Glomerular endothelial cell (primary cell): ENCODE measurements around the gene NPIPB6. TPM values are rescaled to one million over a fixed set of nuclear protein-coding genes. Genes with fewer than 3 reads are reported as not detected.

Experiments used
- DNase-seq: peaks from one replicate; pipeline ENCODE4 v3.0.0-alpha.2; 2011; ENCODE audit warnings: low read depth, low spot score; ENCODE audit errors: extremely low read depth
- total RNA-seq: library from RNA; depleted of rRNA; stranded (reverse); fragments of >200 nt; gene quantifications from 2 replicates; pipeline ENCODE4 v1.2.3, GENCODE V29; 2015

NPIPB6 gene
- total RNA-seq, 1 donor from 2014 or later: 2.2 TPM

DNA sequence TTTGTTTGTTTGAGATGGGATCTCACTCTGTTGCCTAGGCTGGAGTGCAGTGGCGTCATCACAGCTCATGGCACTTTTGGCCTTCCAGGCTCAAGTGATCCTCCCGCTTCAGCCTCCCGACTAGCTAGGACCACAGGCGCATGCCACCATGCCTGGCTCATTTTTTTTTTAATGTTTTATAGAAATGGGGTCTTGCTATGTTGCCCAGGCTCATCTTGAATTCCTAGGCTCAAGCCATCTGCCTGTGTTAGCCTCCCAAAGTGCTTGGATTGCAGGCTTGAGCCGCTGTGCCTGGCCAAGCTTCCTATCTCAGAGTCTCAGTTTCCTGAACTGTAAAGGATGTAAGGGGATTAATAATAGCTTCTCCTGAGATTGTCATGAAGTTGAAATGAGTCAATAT, 63.0 kb downstream of the NPIPB6 start:
- DNase-seq: no peak

DNA sequence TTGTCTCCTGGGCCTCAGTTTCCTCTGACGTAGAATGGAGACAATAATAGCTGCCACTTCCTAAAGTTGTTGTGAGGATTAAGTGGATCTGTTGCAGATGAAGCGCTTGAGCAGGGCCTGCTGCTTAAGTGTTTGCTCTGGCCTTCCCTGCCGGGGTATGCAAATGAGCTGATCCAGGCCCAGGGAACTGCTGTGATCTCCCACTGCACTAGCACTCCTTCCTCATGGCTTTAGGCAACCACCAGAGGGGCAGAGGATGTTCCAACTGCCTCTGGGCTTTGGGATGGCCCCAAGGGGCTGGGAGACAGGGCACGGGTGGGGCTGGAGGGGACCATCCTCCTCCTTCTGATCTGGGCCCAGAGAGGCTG, 64.8 kb downstream of the NPIPB6 start:
- no peak for DNase-seq

DNA sequence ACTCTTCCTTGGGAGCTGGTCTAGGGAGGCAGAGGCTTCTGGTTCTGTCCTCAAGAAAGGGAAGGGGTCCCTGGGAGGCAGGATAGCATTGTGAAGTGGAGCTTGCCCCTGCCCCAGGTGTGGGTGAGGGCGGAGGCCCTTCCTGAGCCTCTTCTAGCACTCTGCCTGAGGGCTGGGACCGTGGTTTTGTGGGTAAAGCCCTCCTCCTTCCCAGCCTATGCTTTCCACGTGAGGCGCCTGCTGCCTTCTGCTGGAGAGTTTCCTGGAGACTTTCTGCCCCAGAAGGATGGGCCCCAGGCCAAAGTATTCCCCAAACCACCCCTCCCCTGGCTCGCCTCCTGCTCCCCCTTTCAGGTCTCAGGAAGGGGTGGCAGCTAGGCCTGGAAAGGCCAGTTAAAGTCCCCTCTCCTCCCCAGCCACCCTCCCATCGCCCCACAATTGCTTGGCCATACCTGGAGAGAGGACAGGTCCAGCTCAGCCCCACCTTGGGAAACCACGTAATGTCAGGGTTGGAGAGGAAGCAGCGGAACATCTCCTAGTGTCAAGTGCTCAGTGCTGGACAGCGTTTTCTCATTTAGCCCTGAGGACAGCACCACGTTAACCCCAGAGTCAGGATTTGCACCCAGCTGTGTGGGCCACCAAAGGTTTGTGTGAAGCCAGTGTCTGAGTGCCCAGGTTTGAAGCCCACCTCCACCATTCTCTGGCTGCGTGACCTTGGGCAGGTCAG, 65.4 kb downstream of the NPIPB6 start:
- DNase-seq: no peak

DNA sequence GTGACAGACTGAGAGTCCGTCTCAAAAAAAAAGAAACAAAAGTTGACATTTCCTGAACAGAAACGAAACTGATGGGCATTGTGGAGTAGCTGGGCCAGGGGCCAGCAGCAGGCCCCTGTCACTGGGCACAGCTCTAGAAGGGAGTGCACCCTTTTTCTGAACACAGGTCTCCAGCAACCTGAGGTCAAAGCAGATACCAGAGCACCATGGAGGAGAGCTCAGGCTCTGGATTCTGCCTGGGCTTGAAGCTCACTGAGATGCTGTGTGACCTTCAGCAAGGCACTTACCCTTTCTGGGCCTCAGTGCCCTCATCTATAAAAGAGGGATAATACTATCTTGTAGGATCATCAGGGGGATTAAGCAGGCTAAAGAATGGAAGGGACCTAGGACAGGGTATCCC, 66.0 kb downstream of the NPIPB6 start:
- DNase-seq: no peak

DNA sequence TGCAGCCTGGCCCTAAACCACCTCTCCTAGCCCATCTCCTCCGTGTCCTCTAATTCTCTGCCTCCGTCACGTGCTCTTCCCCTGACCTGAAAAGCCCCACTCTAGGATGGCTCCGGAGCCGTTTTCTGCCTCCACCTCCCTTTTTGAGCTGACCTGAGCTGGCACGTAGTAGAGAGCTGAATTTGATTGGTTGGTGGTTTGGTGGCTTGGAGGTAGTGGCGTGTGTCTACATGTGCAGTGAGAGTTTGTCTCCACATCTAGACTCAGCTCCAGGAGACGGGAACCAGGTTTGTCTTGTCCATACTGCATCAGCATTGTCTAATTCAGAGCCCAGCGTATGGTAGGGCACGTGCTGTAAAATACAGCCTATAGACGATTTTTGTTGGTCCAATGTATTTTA, 68.0 kb downstream of the NPIPB6 start:
- DNase-seq: no peak

DNA sequence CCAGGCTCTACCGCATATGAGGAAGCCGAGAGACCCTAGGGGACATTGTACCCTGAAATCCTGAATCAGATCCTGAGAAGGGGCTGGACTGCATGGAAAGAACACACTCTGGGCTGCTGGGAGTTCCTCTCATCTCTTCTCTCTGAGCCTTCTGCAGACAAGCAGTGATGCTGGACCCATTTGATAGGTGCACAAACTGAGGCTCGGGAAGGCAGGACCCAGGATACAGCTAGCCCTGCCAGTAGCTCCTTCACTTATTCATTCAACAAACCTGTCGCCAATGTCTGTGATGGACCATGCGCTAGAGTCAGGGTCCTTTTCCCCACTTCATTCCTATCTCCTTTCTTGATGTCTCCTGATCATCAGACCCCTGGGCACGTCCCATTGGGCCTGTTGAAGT, 69.1 kb downstream of the NPIPB6 start:
- no peak for DNase-seq

DNA sequence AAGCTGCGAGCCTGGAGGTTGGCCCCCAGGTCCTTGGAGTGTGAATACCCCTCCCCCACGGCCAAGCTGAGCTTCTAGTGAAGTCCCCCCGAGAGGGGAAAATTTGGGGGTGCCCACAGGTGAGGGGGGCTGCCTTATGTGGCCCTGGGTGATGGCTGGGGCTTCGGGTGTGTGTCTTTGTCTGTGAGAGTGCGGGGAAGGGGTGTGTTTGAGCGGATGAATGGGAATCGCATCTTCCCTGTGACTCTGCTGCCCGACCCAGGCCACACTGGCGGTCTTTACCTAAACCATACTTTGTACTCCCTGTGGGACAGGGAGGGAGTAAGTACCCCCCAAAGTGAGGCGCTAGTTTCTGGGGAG, 69.7 kb downstream of the NPIPB6 start:
- no peak for DNase-seq

DNA sequence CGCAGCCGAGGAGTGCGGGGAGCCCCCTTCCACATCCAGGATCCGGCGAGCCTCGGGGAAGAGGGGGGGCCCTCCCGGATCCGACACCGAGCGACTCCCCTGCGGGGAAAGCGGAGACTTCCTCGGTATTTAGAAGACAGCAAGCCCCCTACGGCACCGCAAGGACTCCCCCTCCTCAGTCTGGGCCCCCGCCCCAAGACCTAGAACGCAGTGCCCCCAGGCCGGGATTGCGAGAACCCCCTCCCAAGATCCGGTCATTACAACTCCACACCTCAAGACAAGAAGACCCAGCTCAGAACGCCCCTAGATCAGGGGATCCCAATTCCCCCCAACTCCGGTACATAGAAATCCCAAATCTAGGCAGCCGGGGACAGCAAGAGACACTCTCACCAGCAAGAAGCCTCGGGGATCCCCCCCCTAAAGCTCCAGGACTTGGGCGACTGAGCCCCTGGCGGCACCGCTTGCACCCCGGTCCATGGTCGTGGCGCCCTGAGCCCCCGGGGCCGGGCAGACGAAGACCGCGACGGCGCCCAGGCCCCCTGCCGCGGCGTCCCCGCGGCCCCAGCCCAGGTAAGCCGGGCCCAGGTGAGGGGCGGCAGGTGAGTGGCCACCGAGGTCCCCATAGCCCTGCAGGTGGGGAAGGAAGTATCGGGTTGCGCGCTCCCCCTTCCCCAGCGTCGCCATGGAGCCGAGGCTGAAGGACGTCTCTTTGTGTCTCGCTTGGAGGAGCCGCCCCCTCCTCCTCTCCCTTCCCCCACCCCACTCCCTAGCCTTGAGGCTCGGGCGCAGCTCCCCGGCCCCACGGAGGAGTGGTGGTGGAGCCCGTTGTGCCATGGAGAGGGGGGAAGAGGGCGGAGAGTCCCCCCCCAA, 70.3 kb downstream of the NPIPB6 start:
- no peak for DNase-seq

Other genes starting within 250 kb of the NPIPB6 start
- gene XPO6, start 151.5 kb downstream of the NPIPB6 start, total RNA-seq: 70.2 and 91.3 TPM in 2 replicates
- gene SBK1, start 71.0 kb downstream of the NPIPB6 start, total RNA-seq: 0.23 and 0.53 TPM in 2 replicates
- 141 and 185 TPM in 2 replicates for gene EIF3CL, start 40.3 kb upstream of the NPIPB6 start, total RNA-seq
- 0.34 TPM in 1 of 2 replicates, not detected in the other for gene NPIPB7, start 108.8 kb upstream of the NPIPB6 start, total RNA-seq
- gene CLN3, start 128.6 kb upstream of the NPIPB6 start, total RNA-seq: 16.9 and 17.1 TPM in 2 replicates
- gene APOBR, start 131.1 kb upstream of the NPIPB6 start, total RNA-seq: not detected in 2 replicates
- not detected in 2 replicates for gene IL27, start 143.3 kb upstream of the NPIPB6 start, total RNA-seq
- gene NUPR1, start 175.5 kb upstream of the NPIPB6 start, total RNA-seq: 0.10 and 0.23 TPM in 2 replicates
- 9.2 and 14.3 TPM in 2 replicates for gene SGF29, start 190.4 kb upstream of the NPIPB6 start, total RNA-seq
- not detected in 2 replicates for gene SULT1A2, start 233.5 kb upstream of the NPIPB6 start, total RNA-seq
- 1.6 and 2.5 TPM in 2 replicates for gene SULT1A1, start 246.5 kb upstream of the NPIPB6 start, total RNA-seq